OCI-LY7 (cell line): ENCODE measurements around the gene SURF4.

ENCODE experiments used
- EZH2phosphoT487 ChIP-seq: fragments of 200-600 bp; sonication (generic); IDR thresholded peaks from 2 replicates; pipeline ENCODE4 v1.6.1; 2018; ENCODE audit warnings: low read depth, borderline replicate concordance, mild to moderate bottlenecking, mixed run types, antibody characterized with exemption, low read length, moderate library complexity, mixed read lengths
- TF ChIP-seq, protein P1 (sequence below): fragments of 200-600 bp; sonication (generic); conservative IDR thresholded peaks from 2 replicates; pipeline ENCODE4 v1.5.1; 2014; ENCODE audit warnings: mild to moderate bottlenecking, antibody characterized with exemption, low read length, moderate library complexity, mixed read lengths

DNA sequence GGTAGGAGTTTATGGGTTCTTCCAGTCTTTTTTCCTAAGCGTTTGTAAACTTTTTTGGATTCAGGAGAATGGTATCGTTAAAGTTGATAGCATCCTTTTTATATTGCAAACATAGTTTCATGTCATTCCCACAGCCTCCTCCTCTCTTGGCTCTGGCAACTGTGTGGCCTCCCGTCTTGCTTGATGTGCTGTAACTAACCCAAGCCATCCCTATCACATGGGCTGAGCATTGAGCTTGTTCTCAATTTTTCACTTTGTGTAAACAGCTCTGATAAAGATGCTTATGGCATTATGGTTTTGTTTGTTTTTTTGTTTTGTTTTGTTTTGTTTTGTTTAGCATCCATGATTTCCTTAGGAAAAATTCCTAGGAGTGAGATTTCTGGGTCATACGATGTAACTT lies 4.9 kb upstream of the SURF4 start:
- TF ChIP-seq, protein P1, sequence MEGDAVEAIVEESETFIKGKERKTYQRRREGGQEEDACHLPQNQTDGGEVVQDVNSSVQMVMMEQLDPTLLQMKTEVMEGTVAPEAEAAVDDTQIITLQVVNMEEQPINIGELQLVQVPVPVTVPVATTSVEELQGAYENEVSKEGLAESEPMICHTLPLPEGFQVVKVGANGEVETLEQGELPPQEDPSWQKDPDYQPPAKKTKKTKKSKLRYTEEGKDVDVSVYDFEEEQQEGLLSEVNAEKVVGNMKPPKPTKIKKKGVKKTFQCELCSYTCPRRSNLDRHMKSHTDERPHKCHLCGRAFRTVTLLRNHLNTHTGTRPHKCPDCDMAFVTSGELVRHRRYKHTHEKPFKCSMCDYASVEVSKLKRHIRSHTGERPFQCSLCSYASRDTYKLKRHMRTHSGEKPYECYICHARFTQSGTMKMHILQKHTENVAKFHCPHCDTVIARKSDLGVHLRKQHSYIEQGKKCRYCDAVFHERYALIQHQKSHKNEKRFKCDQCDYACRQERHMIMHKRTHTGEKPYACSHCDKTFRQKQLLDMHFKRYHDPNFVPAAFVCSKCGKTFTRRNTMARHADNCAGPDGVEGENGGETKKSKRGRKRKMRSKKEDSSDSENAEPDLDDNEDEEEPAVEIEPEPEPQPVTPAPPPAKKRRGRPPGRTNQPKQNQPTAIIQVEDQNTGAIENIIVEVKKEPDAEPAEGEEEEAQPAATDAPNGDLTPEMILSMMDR: no peak
- no peak for TF ChIP-seq EZH2phosphoT487
